HL-60 (cell line): ENCODE results near the gene FMC1.

Experiments used
- DNase-seq, 2 experiments: peaks; one replicate each; pipeline ENCODE4 v3.0.0-alpha.2; 2010 to 2020; ENCODE audit warnings: low read depth in 1 of 2, low spot score in 1 of 2
- H3K27ac ChIP-seq: fragments of 250-450 bp; sonication (Bioruptor Pico); replicated peaks from 2 replicates; pipeline ENCODE4 v1.5.1; 2020; ENCODE audit warnings: mild to moderate bottlenecking, moderate library complexity
- H3K27me3 ChIP-seq: fragments of 250-450 bp; sonication (Bioruptor Pico); 2 replicates; pipeline ENCODE4 v1.5.1; 2021; ENCODE audit warnings: mild to moderate bottlenecking, moderate library complexity; ENCODE audit not compliant: insufficient read depth, poor library complexity, severe bottlenecking
- H3K4me3 ChIP-seq: replicated peaks from 2 replicates; pipeline ENCODE4 v1.5.1; 2011; ENCODE audit warnings: mild to moderate bottlenecking, control low read depth, low read length; ENCODE audit not compliant: insufficient read depth
- CTCF ChIP-seq: IDR thresholded peaks from one replicate; pipeline ENCODE4 v1.5.1; 2011; ENCODE audit warnings: low read length, control low read depth, inconsistent platforms; ENCODE audit not compliant: insufficient read depth
- GABPA ChIP-seq: IDR thresholded peaks from 2 replicates; pipeline ENCODE4 v1.6.1; 2012; ENCODE audit warnings: low read depth
- POLR2AphosphoS5 ChIP-seq: IDR thresholded peaks from 2 replicates; pipeline ENCODE4 v1.6.1; 2012; ENCODE audit warnings: low read depth
- SPI1 ChIP-seq: IDR thresholded peaks from 2 replicates; pipeline ENCODE4 v1.6.1; 2012; ENCODE audit warnings: low read depth, mild to moderate bottlenecking, borderline replicate concordance
- TF ChIP-seq, protein P1 (sequence below): IDR thresholded peaks from 2 replicates; pipeline ENCODE4 v1.6.1; 2012; ENCODE audit warnings: low read depth; ENCODE audit not compliant: insufficient replicate concordance

Gene FMC1

GRCh38 chr7:139340037-139340807 lies 915 bp upstream of the FMC1 start:
- H3K4me3 ChIP-seq, result peak overlapping the region; percentile 75
- H3K27ac ChIP-seq, result peak overlapping the region; percentile 99
- no peaks in the 10 kb centered on the region for H3K27me3 ChIP-seq
- DNase-seq, result peak; percentile 99
- peak; percentile 25; the same call in 1 of the 2 replicates for TF ChIP-seq SPI1
- TF ChIP-seq, protein P1, sequence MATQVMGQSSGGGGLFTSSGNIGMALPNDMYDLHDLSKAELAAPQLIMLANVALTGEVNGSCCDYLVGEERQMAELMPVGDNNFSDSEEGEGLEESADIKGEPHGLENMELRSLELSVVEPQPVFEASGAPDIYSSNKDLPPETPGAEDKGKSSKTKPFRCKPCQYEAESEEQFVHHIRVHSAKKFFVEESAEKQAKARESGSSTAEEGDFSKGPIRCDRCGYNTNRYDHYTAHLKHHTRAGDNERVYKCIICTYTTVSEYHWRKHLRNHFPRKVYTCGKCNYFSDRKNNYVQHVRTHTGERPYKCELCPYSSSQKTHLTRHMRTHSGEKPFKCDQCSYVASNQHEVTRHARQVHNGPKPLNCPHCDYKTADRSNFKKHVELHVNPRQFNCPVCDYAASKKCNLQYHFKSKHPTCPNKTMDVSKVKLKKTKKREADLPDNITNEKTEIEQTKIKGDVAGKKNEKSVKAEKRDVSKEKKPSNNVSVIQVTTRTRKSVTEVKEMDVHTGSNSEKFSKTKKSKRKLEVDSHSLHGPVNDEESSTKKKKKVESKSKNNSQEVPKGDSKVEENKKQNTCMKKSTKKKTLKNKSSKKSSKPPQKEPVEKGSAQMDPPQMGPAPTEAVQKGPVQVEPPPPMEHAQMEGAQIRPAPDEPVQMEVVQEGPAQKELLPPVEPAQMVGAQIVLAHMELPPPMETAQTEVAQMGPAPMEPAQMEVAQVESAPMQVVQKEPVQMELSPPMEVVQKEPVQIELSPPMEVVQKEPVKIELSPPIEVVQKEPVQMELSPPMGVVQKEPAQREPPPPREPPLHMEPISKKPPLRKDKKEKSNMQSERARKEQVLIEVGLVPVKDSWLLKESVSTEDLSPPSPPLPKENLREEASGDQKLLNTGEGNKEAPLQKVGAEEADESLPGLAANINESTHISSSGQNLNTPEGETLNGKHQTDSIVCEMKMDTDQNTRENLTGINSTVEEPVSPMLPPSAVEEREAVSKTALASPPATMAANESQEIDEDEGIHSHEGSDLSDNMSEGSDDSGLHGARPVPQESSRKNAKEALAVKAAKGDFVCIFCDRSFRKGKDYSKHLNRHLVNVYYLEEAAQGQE, result no peak
- peak; percentile 50 for TF ChIP-seq CTCF
- TF ChIP-seq GABPA, result peak; percentile 97
- 0 out of 2 replicates have a peak, but pooled peaks have one; percentile 24 for TF ChIP-seq POLR2AphosphoS5

DNA sequence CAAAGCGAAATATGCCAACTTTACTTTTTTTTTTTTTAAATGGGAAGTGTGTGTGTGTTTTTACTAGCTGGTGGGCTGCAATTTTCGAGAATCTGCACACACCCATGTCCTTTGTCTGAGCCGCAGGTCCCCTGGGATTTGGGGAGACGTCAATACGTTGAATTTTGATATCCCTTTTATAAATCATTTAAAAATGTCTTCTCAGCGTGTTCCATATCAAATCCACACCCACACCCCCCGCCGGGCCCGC lies 404 bp upstream of the FMC1 start:
- TF ChIP-seq, protein P1, result no peak
- TF ChIP-seq SPI1 (no peak), CTCF (no peak), GABPA (0 out of 2 replicates have a peak, but pooled peaks have one; percentile 20)
- DNase-seq, result no peak
- no peaks in the 10 kb centered on the region for H3K27me3 ChIP-seq
- H3K4me3 ChIP-seq, result peak overlapping the region; percentile 75
- H3K27ac ChIP-seq, result peak overlapping the region; percentile 99

DNA sequence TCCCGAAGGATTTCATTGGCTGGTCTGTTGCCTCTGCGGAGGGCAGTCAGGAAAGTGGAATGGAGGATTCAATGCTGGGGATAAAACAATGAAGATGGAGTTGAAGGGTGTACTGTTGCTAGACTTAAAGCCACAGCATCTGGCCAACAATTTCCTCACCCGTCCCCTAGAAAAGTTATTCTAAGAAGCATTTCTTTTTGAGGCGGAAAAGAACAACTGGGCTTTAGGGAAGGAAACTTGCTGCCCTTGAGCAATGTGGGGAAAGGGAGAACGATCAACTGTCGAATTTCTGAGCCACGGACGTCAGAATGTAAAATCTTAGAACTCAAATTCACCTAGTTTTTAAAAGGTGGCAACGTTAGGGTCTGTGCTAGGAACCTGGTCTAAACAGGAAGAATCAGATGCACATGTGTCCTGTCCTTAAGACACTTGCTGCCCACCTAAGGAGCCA lies 664 bp downstream of the FMC1 start:
- TF ChIP-seq GABPA (no peak), POLR2AphosphoS5 (no peak), SPI1 (no peak), CTCF (no peak)
- TF ChIP-seq, protein P1, result no peak

More for the DNA sequence above, 664 bp downstream of the FMC1 start:
- H3K27me3 ChIP-seq, result no peaks in the 10 kb centered on the region
- DNase-seq, result no peak
- H3K4me3 ChIP-seq, result peak overlapping the region; percentile 75
- H3K27ac ChIP-seq, result peak overlapping the region; percentile 99
